Pulmonary artery endothelial cell (primary cell): ENCODE data around the gene FRMD6. TPM values are rescaled to one million over a fixed set of nuclear protein-coding genes. Genes with fewer than 3 reads are reported as not detected.

Source experiments
- DNase-seq: peaks from one replicate; pipeline ENCODE4 v3.0.0-alpha.2; 2011; ENCODE audit warnings: low read depth, low spot score
- total RNA-seq: library from RNA; depleted of rRNA; stranded (reverse); fragments of >200 nt; gene quantifications from 2 replicates; pipeline ENCODE4 v1.2.3, GENCODE V29; 2014

The FRMD6 gene
- total RNA-seq, 1 donor from 2014 or later = 192 TPM

GRCh38 chr14:51776102-51776894 is 124.6 kb downstream of the FRMD6 start:
- DNase-seq = peak; percentile 29

GRCh38 chr14:51780006-51780692 is 128.4 kb downstream of the FRMD6 start:
- DNase-seq = peak; percentile 5

Other genes starting within 250 kb of the FRMD6 start
- gene GNG2, start 208.7 kb downstream of the FRMD6 start, total RNA-seq = 0.20 TPM in 1 of 2 replicates, not detected in the other